ENCODE measurements around the gene NRXN3.

NRXN3 gene

DNA sequence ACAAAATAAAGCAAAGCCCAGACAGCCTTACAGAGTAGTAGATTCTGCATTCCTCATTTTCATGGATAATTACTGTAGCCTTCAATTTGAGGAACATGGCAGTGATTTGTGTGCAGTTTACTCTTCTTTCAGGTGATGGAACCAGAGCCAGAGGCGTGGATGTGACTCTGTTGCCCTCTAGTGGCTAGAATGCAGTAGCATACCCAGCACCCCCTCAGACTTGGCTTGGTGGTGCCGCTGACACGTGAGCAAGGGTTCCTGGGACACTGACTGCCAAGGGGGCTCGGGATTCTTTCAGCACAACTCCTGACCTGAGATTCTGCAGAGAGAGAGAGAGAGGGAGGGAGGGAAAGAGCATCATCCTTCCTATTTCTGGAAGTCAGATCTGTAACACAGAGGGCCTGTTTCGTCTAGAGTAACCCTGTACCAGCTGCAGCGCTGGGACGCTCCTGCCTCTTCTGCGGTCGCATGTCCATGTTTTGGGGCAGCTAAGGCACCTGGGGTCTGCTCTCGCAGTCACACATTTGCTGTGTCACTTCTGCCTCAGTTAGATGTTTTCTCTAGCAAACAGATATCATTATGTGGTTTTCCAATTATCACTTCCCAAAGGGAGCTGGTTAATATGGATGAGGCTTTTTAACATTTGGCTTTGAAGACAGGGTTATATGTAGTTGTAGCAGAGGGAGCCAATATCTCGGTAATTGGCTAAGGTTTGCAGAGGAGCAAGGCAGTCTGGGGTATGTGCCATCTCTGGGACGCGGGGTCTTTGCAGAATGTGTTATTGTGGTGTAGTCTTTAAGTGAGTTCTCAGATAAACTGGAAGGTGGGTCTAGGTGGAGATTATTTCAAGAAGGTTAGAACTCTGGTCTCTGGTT, 428.1 kb downstream of the NRXN3 start:
- no peak for DNase-seq

- no peak for DNase-seq
Measured at GRCh38 chr14:78605025-78605762, 435.0 kb downstream of the NRXN3 start.

- no peak for DNase-seq
Measured at GRCh38 chr14:78605897-78606500, 435.8 kb downstream of the NRXN3 start.

GRCh38 chr14:78608998-78609787, 439.0 kb downstream of the NRXN3 start:
- no peak for DNase-seq

- no peak for DNase-seq
Measured at GRCh38 chr14:78610994-78611393, 440.8 kb downstream of the NRXN3 start.

- DNase-seq: no peak
Measured at GRCh38 chr14:78611796-78612571, 441.8 kb downstream of the NRXN3 start.

GRCh38 chr14:78612666-78613065, 442.5 kb downstream of the NRXN3 start:
- no peak for DNase-seq

GRCh38 chr14:78614593-78614992, 444.4 kb downstream of the NRXN3 start:
- DNase-seq: no peak

DNA sequence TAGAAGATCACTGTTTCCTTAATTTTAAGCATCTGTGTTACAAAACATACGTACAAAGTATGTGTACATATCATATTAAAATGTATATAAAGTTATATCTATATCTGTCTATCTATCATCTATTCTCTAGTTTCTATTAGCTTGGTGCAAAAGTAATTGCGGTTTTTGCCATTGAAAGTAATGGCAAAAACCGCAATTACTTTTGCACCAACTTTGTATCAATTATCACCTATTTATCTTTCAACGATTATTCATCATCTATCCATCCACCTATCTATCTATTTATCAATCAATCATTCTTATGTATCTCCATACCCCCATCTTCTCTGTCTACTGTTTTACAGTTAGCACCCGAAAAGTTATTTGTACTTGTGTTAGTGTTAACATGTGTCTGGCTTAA, 447.6 kb downstream of the NRXN3 start:
- no peak for DNase-seq

GRCh38 chr14:78618368-78618767, 448.2 kb downstream of the NRXN3 start:
- no peak for DNase-seq

GRCh38 chr14:78627114-78627513, 456.9 kb downstream of the NRXN3 start:
- DNase-seq: no peak

DNA sequence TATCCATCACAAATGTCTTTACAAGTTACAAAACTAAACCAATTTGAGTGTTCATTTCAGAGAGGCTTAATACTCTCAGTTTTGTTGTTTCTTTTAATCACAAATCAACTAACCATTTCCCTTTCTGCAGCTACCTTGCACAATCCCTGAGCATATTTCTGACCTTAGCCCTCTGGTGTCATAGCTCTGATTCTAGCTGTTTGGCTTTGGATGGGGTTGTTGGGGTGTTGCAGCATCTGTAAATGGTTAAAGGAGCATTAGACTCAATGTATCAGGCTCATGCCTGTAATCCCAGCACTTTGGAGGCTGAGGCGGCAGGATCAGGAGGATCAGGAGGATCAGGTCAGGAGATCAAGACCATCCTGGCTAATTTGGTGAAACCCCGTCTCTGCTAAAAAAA, 461.4 kb downstream of the NRXN3 start:
- no peak for DNase-seq

- no peak for DNase-seq
Measured at GRCh38 chr14:78633752-78634151, 463.6 kb downstream of the NRXN3 start.

DNA sequence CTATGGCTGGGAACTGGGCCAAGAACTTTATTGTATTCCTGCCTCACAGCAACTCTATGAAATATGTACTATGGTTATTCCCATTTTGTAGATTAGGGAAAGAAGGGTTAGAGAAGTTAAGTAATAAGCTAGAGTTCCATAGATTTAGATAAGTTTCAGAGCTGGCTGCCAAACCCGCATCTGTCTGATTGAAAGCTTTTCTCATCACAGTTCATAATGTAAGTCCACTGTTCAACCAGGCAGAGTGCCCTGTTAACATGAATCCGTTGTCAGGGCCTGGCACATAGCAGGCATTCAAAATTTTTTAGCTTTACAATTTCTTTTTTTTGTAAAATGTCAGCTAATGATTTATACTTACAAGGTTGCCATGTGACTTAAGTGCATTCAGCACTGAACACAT, 467.3 kb downstream of the NRXN3 start:
- DNase-seq: no peak

DNA sequence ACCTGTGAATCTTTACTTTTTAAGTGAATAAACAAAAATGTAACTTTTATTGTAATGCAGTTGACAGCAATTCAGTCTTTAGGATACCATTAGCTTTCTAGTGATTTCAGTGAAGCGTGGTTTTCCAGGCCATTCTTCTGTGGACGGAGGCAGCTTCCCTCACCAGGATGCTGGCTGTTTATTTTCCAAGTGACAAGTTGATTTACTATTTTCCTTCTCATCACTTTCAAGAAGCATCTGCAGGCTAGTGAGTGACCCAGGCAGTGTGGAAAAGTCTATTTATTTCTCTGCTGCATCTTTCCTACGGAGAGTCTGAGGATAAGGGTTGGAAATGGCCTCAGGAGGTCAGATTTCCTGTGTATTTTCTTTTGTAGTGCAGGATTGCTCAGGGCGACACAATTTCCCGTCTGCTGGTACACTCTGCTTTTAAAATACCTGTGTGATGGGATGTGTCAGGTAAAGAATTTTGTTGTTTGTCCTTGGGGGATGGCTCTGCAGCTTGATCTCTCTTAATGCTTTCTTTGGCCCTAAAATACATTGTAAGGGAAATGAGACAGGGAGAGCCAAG, 467.8 kb downstream of the NRXN3 start:
- DNase-seq: no peak

- DNase-seq: no peak
Measured at GRCh38 chr14:78638926-78639325, 468.8 kb downstream of the NRXN3 start.

GRCh38 chr14:78644824-78645559, 474.8 kb downstream of the NRXN3 start:
- no peak for DNase-seq

DNA sequence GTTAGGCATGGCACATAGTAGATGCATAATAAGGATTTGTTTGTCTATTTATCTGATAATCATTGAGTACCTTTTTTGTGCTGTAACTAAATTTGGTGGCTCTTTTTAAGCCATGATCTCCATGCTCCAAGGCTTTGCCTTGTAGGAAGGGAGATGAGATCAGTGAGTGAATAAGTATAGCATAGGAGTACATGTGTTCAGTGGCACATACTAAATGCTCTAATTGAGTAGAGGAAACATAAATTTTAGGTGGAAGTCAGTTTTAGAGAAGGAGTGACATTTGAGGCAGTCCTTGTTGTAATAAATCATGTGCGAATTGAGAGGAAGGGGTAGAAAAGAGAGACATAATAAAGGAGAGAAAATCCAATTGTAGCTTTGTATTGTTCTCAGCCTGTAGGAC, 482.6 kb downstream of the NRXN3 start:
- no peak for DNase-seq

DNA sequence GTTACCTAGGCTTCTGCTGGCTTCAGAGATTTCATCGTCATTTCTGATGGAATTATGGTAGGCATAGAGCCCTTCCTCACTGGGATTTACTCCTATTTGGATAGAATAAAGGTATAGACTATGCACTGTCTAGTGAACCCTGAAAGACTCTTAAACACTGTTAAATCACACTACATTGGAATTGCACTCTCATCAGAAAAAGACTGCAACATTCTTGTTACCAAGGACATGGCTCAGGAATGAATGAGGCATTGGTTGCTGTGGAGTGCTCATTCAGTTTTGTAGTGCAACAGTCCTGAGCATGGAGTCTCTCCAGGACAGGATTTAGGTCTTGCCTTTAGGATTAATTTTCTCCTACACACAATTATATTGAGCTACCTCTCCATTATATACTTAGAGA, 483.0 kb downstream of the NRXN3 start:
- no peak for DNase-seq

DNA sequence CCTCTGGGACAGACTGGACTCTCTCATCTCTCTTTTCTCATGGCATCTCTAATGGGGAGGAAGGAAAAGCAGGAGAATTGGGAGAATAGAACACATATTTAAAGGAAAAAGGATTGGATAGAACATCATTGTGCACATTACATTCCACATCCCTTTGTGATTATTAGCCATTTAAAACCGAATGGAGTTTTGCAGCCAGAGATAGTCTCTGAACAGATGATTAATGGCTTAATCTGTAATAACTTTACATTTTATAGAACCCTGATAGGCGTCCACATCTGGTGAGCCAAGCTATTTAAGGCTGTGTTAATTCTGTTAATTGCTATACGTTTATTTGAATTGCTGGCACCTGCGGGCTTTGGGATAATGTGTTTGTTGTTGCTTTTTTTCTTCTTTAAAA, 487.3 kb downstream of the NRXN3 start:
- no peak for DNase-seq

- no peak for DNase-seq
Measured at GRCh38 chr14:78664841-78665240, 494.7 kb downstream of the NRXN3 start.
